Neural cell (in vitro differentiated cells): ENCODE results near the gene AGPAT2. TPM values are rescaled to one million over a fixed set of nuclear protein-coding genes. Genes with fewer than 3 reads are reported as not detected.

Source experiments
- H2AFZ ChIP-seq: fragments of 200-600, 300-800 bp; sonication (generic), shearing (Covaris generic); 2 replicates; pipeline ENCODE4 v1.6.0; 2014; ENCODE audit warnings: low read depth, mild to moderate bottlenecking, antibody characterized with exemption, low read length, moderate library complexity
- H3F3A ChIP-seq: fragments of 200-600 bp; shearing (Covaris generic); 2 replicates; pipeline ENCODE4 v1.6.1; 2016; ENCODE audit warnings: mild to moderate bottlenecking, moderate library complexity, mixed read lengths, antibody characterized with exemption, low read length; ENCODE audit not compliant: insufficient read depth, poor library complexity, severe bottlenecking
- H3K27ac ChIP-seq: fragments of 200-600, 300-800 bp; sonication (generic), shearing (Covaris generic); 2 replicates; pipeline ENCODE4 v1.5.1; 2014; ENCODE audit warnings: mild to moderate bottlenecking, low read length, moderate library complexity
- H3K27me3 ChIP-seq: fragments of 300-800, 200-600 bp; sonication (generic), shearing (Covaris generic); 2 replicates; pipeline ENCODE4 v1.6.0; 2014; ENCODE audit warnings: mild to moderate bottlenecking, low read depth, low read length, moderate library complexity; ENCODE audit not compliant: insufficient read depth
- H3K36me3 ChIP-seq: fragments of 300-800, 200-600 bp; sonication (generic), shearing (Covaris generic); 2 replicates; pipeline ENCODE4 v1.5.1; 2014; ENCODE audit warnings: mild to moderate bottlenecking, antibody characterized with exemption, low read length, moderate library complexity; ENCODE audit not compliant: insufficient read depth
- H3K4me2 ChIP-seq: fragments of 300-800, 200-600 bp; sonication (generic), shearing (Covaris generic); 2 replicates; pipeline ENCODE4 v1.6.0; 2014; ENCODE audit warnings: mild to moderate bottlenecking, low read length
- H3K4me3 ChIP-seq: fragments of 300-800, 200-600 bp; sonication (generic), shearing (Covaris generic); 2 replicates; pipeline ENCODE4 v1.5.1; 2014; ENCODE audit warnings: mild to moderate bottlenecking, low read length, moderate library complexity
- H3K79me2 ChIP-seq: fragments of 200-600 bp; shearing (Covaris generic); replicated peaks from 2 replicates; pipeline ENCODE4 v1.6.0; 2014; ENCODE audit warnings: mild to moderate bottlenecking, low read length, moderate library complexity; ENCODE audit not compliant: insufficient read depth
- H3K9ac ChIP-seq: fragments of 300-800, 200-600 bp; sonication (generic), shearing (Covaris generic); 2 replicates; pipeline ENCODE4 v1.6.1; 2016; ENCODE audit warnings: mild to moderate bottlenecking, low read length, mixed read lengths
- H3K9me2 ChIP-seq: fragments of 200-600 bp; shearing (Covaris generic); 2 replicates; pipeline ENCODE4 v1.6.1; 2016; ENCODE audit warnings: mild to moderate bottlenecking, low read length, mixed read lengths; ENCODE audit not compliant: insufficient read depth
- H3K9me3 ChIP-seq: fragments of 200-600, 300-800 bp; sonication (generic), shearing (Covaris generic); 2 replicates; pipeline ENCODE4 v1.6.1; 2016; ENCODE audit warnings: mild to moderate bottlenecking, mixed run types, low read length, moderate library complexity, mixed read lengths
- H4K20me1 ChIP-seq: fragments of 200-600 bp; shearing (Covaris generic); 2 replicates; pipeline ENCODE4 v1.6.1; 2016; ENCODE audit warnings: mild to moderate bottlenecking, mixed run types; ENCODE audit not compliant: insufficient read depth
- EP300 ChIP-seq: fragments of 450-650 bp; conservative IDR thresholded peaks from 2 replicates; pipeline ENCODE4 v1.6.1; 2014; ENCODE audit warnings: antibody characterized with exemption, mild to moderate bottlenecking, moderate library complexity; ENCODE audit not compliant: poor library complexity, severe bottlenecking
- EZH2 ChIP-seq: fragments of 200-600, 300-800 bp; shearing (Covaris generic), sonication (generic); IDR thresholded peaks from 2 replicates; pipeline ENCODE4 v1.6.1; 2014; ENCODE audit warnings: antibody characterized with exemption, low read length, borderline replicate concordance, mild to moderate bottlenecking; ENCODE audit not compliant: insufficient read depth, poor library complexity, severe bottlenecking
- MXI1 ChIP-seq: fragments of 450-650 bp; conservative IDR thresholded peaks from 2 replicates; pipeline ENCODE4 v1.6.1; 2014; ENCODE audit warnings: antibody characterized with exemption, mild to moderate bottlenecking; ENCODE audit not compliant: poor library complexity, severe bottlenecking
- POLR2AphosphoS5 ChIP-seq: IDR thresholded peaks from 2 replicates; pipeline ENCODE4 v1.6.1; 2012
- RAD21 ChIP-seq: fragments of 450-650 bp; conservative IDR thresholded peaks from 2 replicates; pipeline ENCODE4 v1.6.1; 2014; ENCODE audit warnings: antibody characterized with exemption, mild to moderate bottlenecking, moderate library complexity
- SMC3 ChIP-seq: fragments of 450-650 bp; conservative IDR thresholded peaks from 2 replicates; pipeline ENCODE4 v1.6.1; 2014; ENCODE audit warnings: antibody characterized with exemption, mild to moderate bottlenecking, moderate library complexity; ENCODE audit not compliant: poor library complexity
- TAF1 ChIP-seq: IDR thresholded peaks from 2 replicates; pipeline ENCODE4 v1.6.1; 2012; ENCODE audit warnings: low read depth
- polyA plus RNA-seq: library from polyadenylated mRNA; depleted of rRNA; stranded (reverse); fragments of >200 nt; gene quantifications from 2 replicates; pipeline ENCODE4 v1.2.3, GENCODE V29; 2014
- TF ChIP-seq, protein P1 (sequence below): IDR thresholded peaks from 2 replicates; pipeline ENCODE4 v1.6.1; 2012; ENCODE audit warnings: borderline replicate concordance
- TF ChIP-seq, protein P2 (sequence below): fragments of 450-650 bp; IDR thresholded peaks from 2 replicates; pipeline ENCODE4 v1.5.1; 2014; ENCODE audit warnings: antibody characterized with exemption, mild to moderate bottlenecking, moderate library complexity; ENCODE audit not compliant: poor library complexity, severe bottlenecking

Gene AGPAT2
- polyA plus RNA-seq, 1 donor from 2014 or later, result 1.3 TPM

DNA sequence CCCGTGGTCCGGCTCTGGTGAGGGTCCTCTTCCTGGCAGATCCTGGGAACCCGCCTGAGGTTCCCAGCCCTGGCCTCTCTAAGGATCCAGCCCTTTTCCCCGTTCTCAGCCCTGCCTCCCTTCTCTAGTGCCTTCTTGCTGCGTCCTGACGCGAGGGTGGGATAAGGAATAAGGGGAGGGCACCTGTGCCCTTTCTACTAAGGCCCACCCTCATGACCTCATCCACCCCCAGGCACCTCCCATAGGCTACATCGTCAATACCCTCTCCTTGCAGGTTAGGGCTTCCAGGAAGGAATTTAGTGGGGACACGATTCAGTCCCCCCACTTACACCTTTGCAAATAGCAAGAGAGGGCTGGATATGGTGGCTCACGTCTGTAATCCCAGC is 14.4 kb upstream of the AGPAT2 start:
- no peaks in the 10 kb centered on the region for H3K9me2 ChIP-seq
- H3K36me3 ChIP-seq, result no peaks in the 10 kb centered on the region
- H4K20me1 ChIP-seq, result no peaks in the 10 kb centered on the region
- H3K9ac ChIP-seq, result no peak overlapping the region
- H3K9me3 ChIP-seq, result no peaks in the 10 kb centered on the region
- H3K4me2 ChIP-seq, result no peak overlapping the region
- TF ChIP-seq POLR2AphosphoS5, result no peak
- H2AFZ ChIP-seq, result no peak overlapping the region
- H3K4me3 ChIP-seq, result no peak overlapping the region
- H3K27ac ChIP-seq, result no peak overlapping the region
- no peaks in the 10 kb centered on the region for H3K27me3 ChIP-seq
- no peaks in the 10 kb centered on the region for H3F3A ChIP-seq
- no peaks in the 10 kb centered on the region for H3K79me2 ChIP-seq

DNA sequence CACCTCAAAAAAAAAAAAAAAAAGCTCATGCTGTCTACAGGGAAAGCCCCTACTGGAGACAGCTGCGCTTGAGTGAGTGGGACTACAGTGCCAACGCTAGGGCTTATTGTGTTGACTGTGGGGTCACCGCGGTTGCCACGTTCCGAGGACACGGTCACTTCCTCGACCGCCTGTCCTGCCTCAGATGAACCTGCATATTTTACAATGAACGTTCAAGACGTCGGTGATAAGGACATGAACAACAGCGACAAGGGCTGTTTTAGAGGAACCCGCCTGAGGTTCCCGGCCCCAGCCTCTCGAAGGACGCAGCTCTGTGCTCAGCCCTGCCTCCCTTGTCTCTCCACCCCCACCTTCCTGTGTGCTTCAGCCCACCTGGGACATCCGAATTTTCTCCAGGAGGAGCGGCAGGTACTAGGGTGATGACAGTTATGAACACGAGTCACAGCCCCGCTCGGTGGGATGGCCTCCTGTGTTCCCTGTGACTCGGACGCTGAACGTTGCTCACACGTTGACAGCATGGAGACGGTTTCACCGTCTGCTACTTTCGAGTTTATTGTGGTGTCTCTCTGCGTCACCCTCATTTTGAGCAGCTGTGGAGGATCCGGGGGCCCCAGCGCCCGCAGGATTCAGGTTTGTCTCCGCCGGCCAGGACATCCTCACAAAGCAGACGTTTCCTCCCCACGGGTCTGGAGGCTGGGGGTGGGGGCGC is 13.9 kb upstream of the AGPAT2 start:
- no peak overlapping the region for H3K27ac ChIP-seq
- H3K79me2 ChIP-seq, result no peaks in the 10 kb centered on the region
- no peaks in the 10 kb centered on the region for H3K27me3 ChIP-seq
- H4K20me1 ChIP-seq, result no peaks in the 10 kb centered on the region
- H3K4me2 ChIP-seq, result no peak overlapping the region
- TF ChIP-seq, protein P1, sequence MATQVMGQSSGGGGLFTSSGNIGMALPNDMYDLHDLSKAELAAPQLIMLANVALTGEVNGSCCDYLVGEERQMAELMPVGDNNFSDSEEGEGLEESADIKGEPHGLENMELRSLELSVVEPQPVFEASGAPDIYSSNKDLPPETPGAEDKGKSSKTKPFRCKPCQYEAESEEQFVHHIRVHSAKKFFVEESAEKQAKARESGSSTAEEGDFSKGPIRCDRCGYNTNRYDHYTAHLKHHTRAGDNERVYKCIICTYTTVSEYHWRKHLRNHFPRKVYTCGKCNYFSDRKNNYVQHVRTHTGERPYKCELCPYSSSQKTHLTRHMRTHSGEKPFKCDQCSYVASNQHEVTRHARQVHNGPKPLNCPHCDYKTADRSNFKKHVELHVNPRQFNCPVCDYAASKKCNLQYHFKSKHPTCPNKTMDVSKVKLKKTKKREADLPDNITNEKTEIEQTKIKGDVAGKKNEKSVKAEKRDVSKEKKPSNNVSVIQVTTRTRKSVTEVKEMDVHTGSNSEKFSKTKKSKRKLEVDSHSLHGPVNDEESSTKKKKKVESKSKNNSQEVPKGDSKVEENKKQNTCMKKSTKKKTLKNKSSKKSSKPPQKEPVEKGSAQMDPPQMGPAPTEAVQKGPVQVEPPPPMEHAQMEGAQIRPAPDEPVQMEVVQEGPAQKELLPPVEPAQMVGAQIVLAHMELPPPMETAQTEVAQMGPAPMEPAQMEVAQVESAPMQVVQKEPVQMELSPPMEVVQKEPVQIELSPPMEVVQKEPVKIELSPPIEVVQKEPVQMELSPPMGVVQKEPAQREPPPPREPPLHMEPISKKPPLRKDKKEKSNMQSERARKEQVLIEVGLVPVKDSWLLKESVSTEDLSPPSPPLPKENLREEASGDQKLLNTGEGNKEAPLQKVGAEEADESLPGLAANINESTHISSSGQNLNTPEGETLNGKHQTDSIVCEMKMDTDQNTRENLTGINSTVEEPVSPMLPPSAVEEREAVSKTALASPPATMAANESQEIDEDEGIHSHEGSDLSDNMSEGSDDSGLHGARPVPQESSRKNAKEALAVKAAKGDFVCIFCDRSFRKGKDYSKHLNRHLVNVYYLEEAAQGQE, result no peak
- no peaks in the 10 kb centered on the region for H3K36me3 ChIP-seq
- H3K4me3 ChIP-seq, result no peak overlapping the region
- no peaks in the 10 kb centered on the region for H3K9me3 ChIP-seq
- H3K9ac ChIP-seq, result no peak overlapping the region
- no peaks in the 10 kb centered on the region for H3K9me2 ChIP-seq
- no peak overlapping the region for H2AFZ ChIP-seq
- H3F3A ChIP-seq, result no peaks in the 10 kb centered on the region

DNA sequence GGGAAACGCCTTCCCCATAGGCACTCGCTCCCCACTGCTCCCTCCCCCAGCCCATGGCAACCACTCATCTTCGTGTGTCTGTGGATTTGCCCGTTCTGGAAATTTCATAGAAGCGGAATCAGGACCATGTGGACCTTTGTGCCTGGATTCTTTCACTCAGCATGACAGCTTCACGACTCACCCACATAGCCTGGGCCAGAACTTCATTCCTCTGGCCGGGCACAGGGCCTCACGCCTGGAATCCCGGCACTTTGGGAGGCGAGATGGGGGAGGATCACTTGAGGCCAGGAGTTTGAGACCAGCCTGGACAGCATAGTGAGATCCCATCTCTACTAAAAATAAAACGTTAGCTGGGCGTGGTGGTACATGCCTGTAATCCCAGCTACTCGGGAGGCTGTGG is 13.0 kb upstream of the AGPAT2 start:
- H3K9ac ChIP-seq, result no peak overlapping the region
- no peaks in the 10 kb centered on the region for H3K9me2 ChIP-seq
- no peaks in the 10 kb centered on the region for H3K27me3 ChIP-seq
- H3K27ac ChIP-seq, result no peak overlapping the region
- no peak overlapping the region for H3K4me2 ChIP-seq
- H4K20me1 ChIP-seq, result no peaks in the 10 kb centered on the region
- no peaks in the 10 kb centered on the region for H3K9me3 ChIP-seq
- no peaks in the 10 kb centered on the region for H3F3A ChIP-seq
- no peak overlapping the region for H2AFZ ChIP-seq
- H3K4me3 ChIP-seq, result no peak overlapping the region
- no peaks in the 10 kb centered on the region for H3K36me3 ChIP-seq
- no peaks in the 10 kb centered on the region for H3K79me2 ChIP-seq
- TF ChIP-seq EZH2, result no peak
- TF ChIP-seq, protein P2, sequence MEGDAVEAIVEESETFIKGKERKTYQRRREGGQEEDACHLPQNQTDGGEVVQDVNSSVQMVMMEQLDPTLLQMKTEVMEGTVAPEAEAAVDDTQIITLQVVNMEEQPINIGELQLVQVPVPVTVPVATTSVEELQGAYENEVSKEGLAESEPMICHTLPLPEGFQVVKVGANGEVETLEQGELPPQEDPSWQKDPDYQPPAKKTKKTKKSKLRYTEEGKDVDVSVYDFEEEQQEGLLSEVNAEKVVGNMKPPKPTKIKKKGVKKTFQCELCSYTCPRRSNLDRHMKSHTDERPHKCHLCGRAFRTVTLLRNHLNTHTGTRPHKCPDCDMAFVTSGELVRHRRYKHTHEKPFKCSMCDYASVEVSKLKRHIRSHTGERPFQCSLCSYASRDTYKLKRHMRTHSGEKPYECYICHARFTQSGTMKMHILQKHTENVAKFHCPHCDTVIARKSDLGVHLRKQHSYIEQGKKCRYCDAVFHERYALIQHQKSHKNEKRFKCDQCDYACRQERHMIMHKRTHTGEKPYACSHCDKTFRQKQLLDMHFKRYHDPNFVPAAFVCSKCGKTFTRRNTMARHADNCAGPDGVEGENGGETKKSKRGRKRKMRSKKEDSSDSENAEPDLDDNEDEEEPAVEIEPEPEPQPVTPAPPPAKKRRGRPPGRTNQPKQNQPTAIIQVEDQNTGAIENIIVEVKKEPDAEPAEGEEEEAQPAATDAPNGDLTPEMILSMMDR, result no peak
- no peak for TF ChIP-seq RAD21
- no peak for TF ChIP-seq MXI1
- no peak for TF ChIP-seq TAF1
- TF ChIP-seq, protein P1, result no peak
- TF ChIP-seq EP300, result no peak
- no peak for TF ChIP-seq SMC3
- no peak for TF ChIP-seq POLR2AphosphoS5
